ENCODE measurements around the gene NALF2.

NALF2 gene

DNA sequence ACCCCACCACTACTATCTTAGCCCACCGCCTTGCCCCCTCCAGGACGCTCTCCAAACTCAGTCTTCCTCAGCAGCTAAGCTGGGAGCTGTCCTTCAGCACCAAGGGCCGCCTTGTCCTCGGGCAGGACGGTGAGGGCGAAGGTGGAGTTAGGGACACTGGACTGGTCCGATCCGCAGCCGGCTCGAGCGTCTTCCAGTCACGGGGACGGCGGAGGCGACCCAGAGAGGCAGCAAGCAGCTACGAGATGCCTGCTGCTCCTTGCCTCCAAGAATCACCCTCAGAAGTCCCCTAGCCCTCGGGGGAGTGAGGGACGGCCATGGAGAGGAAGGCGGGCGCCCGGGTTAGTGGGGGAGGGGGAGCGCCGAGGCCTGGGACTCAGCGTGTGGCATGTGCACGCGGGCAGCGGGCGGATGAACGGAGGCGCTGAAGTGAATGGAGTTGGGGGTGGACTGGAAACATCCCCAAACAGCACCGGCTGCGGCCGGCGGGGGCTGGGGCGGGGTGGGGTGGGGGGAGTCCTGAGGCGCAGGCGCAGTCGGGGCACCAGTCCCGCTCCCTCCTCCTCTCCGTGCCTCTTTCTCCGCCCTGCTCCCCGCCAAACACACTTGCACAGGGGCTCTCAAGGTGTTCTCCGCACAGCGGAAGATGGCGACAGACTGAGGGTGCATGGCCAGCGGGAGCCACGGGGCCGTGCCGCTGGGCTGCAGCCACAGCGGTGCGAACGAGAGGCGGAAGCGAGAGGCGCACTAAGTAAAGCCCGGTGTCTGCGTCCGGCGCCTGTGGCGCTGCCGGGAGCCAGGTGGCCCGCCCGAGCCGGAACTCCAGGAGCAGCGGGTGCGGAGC is at the start of gene NALF2:
NALF2 (plus strand) TSS at position 545 of the 844 bp plus-strand sequence. CDS start 957 bp downstream, outside the sequence.
- H3K4me3 ChIP-seq (replicated peaks in 1 of 2; ENCODE audit: low read depth in 2 of 2, low read length in 2 of 2): peak within 1 kb of the TSS; percentile 44 to 46
- peak; percentile 43 to 52 for DNase-seq (ENCODE audit: low read depth in 2 of 2)
- TF ChIP-seq, protein P1, sequence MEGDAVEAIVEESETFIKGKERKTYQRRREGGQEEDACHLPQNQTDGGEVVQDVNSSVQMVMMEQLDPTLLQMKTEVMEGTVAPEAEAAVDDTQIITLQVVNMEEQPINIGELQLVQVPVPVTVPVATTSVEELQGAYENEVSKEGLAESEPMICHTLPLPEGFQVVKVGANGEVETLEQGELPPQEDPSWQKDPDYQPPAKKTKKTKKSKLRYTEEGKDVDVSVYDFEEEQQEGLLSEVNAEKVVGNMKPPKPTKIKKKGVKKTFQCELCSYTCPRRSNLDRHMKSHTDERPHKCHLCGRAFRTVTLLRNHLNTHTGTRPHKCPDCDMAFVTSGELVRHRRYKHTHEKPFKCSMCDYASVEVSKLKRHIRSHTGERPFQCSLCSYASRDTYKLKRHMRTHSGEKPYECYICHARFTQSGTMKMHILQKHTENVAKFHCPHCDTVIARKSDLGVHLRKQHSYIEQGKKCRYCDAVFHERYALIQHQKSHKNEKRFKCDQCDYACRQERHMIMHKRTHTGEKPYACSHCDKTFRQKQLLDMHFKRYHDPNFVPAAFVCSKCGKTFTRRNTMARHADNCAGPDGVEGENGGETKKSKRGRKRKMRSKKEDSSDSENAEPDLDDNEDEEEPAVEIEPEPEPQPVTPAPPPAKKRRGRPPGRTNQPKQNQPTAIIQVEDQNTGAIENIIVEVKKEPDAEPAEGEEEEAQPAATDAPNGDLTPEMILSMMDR (IDR thresholded peaks at IDR 0.05; ENCODE audit: low read depth, low read length): no peak

GRCh38 chrX:69457756-69458155 is 46.4 kb upstream of the NALF2 start:
- TF ChIP-seq, protein P1 (IDR thresholded peaks at IDR 0.05; ENCODE audit: low read depth, low read length): no peak
- no peak overlapping the region for H3K4me3 ChIP-seq (replicated peaks in 1 of 2; ENCODE audit: low read depth in 2 of 2, low read length in 2 of 2)
- no peak for DNase-seq (ENCODE audit: low read depth in 2 of 2)

DNA sequence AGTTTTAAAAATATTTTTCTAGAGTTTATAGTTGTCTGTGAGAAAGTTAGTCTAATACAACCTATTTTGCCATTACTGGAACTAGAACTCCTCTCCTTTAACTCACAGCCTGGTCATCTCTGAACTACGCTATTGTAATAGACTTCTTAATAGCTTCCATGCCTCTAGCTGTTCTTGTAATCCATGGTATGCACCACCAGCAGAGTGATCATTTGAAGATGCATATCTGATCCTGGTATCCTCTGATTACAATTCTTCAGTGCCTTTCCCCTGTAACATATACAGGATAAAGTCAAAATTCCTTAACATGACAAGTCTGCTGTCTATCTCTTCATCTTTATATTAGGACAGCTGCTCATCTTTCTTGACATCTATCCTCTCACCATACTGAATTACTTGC is 37.6 kb upstream of the NALF2 start:
- TF ChIP-seq, protein P1 (IDR thresholded peaks at IDR 0.05; ENCODE audit: low read depth, low read length): no peak
- H3K4me3 ChIP-seq (replicated peaks in 1 of 2; ENCODE audit: low read depth in 2 of 2, low read length in 2 of 2): no peak overlapping the region
- DNase-seq (ENCODE audit: low read depth in 2 of 2): no peak

DNA sequence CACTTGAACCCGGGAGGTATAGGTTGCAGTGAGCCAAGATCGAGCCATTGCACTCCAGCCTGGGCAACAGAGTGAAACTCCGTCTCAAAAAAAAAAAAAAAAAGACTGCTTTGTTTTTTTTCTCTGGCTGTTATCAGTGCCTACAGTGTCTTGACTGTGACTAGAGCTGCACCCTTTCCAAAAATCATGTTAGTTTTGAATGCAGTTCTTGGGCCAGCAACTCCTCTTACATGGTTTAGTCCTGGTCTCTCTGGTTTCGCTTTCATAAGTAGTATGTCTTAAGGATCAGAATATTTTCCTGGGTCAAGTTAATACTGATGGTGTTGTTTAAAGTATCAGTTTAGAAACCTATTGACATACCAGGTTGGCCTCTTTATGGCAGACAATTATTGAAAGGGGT is 34.2 kb upstream of the NALF2 start:
- TF ChIP-seq, protein P1 (IDR thresholded peaks at IDR 0.05; ENCODE audit: low read depth, low read length): no peak
- no peak overlapping the region for H3K4me3 ChIP-seq (replicated peaks in 1 of 2; ENCODE audit: low read depth in 2 of 2, low read length in 2 of 2)
- no peak for DNase-seq (ENCODE audit: low read depth in 2 of 2)

- no peak for DNase-seq (ENCODE audit: low read depth in 2 of 2)
- TF ChIP-seq, protein P1 (IDR thresholded peaks at IDR 0.05; ENCODE audit: low read depth, low read length): no peak
- H3K4me3 ChIP-seq (replicated peaks in 1 of 2; ENCODE audit: low read depth in 2 of 2, low read length in 2 of 2): no peak overlapping the region
Observed at GRCh38 chrX:69489625-69490024, 14.5 kb upstream of the NALF2 start.

GRCh38 chrX:69493193-69493592 is 10.9 kb upstream of the NALF2 start:
- peak; percentile 10 to 19 for DNase-seq (ENCODE audit: low read depth in 2 of 2)
- no peak overlapping the region for H3K4me3 ChIP-seq (replicated peaks in 1 of 2; ENCODE audit: low read depth in 2 of 2, low read length in 2 of 2)
- TF ChIP-seq, protein P1 (IDR thresholded peaks at IDR 0.05; ENCODE audit: low read depth, low read length): peak; percentile 19
